H7 (cell line): ENCODE measurements around the gene EHMT1. TPM values are rescaled to one million over a fixed set of nuclear protein-coding genes. Genes with fewer than 3 reads are reported as not detected.

Source experiments
- DNase-seq: peaks from one replicate; pipeline ENCODE4 v3.0.0; 2012
- H3K27me3 ChIP-seq: 2 replicates; pipeline ENCODE4 v1.6.0; 2011; ENCODE audit warnings: mild to moderate bottlenecking, low read length; ENCODE audit not compliant: control insufficient read depth, insufficient read depth
- H3K36me3 ChIP-seq: replicated peaks from 2 replicates; pipeline ENCODE4 v1.5.1; 2011; ENCODE audit warnings: low read length; ENCODE audit not compliant: control insufficient read depth, insufficient read depth
- H3K4me3 ChIP-seq: 2 replicates; pipeline ENCODE4 v1.5.1; 2011; ENCODE audit warnings: low read depth, mild to moderate bottlenecking, control low read depth, low read length, moderate library complexity; ENCODE audit not compliant: insufficient read depth
- total RNA-seq: library from RNA; depleted of rRNA; stranded (reverse); fragments of >200 nt; shearing (Covaris generic); gene quantifications from 2 replicates; pipeline ENCODE4 v1.2.3, GENCODE V29; 2014

Gene EHMT1
- total RNA-seq, 1 experiment from 2014 or later = 89.6 TPM

- no peak for DNase-seq
- peaks cover 18% of the 10 kb centered on the region for H3K36me3 ChIP-seq
- no peaks in the 10 kb centered on the region for H3K27me3 ChIP-seq
- no peak overlapping the region for H3K4me3 ChIP-seq
Observed at GRCh38 chr9:137753192-137753765, 134.5 kb downstream of the EHMT1 start.

- Histone ChIP-seq H3K27me3 (no peaks in the 10 kb centered on the region), H3K36me3 (peaks cover 21% of the 10 kb centered on the region), H3K4me3 (no peak overlapping the region)
- DNase-seq = no peak
Observed at GRCh38 chr9:137755261-137755927, 136.6 kb downstream of the EHMT1 start.

GRCh38 chr9:137756045-137756744 is 137.4 kb downstream of the EHMT1 start:
- no peak for DNase-seq
- H3K4me3 ChIP-seq = no peak overlapping the region
- peaks cover 21% of the 10 kb centered on the region for H3K36me3 ChIP-seq

GRCh38 chr9:137757139-137757538 is 138.3 kb downstream of the EHMT1 start:
- no peaks in the 10 kb centered on the region for H3K27me3 ChIP-seq
- no peak overlapping the region for H3K4me3 ChIP-seq
- DNase-seq = no peak
- peaks cover 20% of the 10 kb centered on the region for H3K36me3 ChIP-seq

More at GRCh38 chr9:137756045-137756744, 137.4 kb downstream of the EHMT1 start:
- no peaks in the 10 kb centered on the region for H3K27me3 ChIP-seq

- no peaks in the 10 kb centered on the region for H3K27me3 ChIP-seq
- no peak for DNase-seq
- no peak overlapping the region for H3K4me3 ChIP-seq
- H3K36me3 ChIP-seq = peaks cover 20% of the 10 kb centered on the region
Observed at GRCh38 chr9:137757613-137758029, 138.8 kb downstream of the EHMT1 start.

- no peaks in the 10 kb centered on the region for H3K27me3 ChIP-seq
- H3K36me3 ChIP-seq = peaks cover 22% of the 10 kb centered on the region
- no peak for DNase-seq
- H3K4me3 ChIP-seq = no peak overlapping the region
Observed at GRCh38 chr9:137758067-137758466, 139.3 kb downstream of the EHMT1 start.

- no peak for DNase-seq
- H3K36me3 ChIP-seq = peaks cover 30% of the 10 kb centered on the region
- H3K27me3 ChIP-seq = no peaks in the 10 kb centered on the region
- H3K4me3 ChIP-seq = no peak overlapping the region
Observed at GRCh38 chr9:137759117-137759516, 140.3 kb downstream of the EHMT1 start.

DNA sequence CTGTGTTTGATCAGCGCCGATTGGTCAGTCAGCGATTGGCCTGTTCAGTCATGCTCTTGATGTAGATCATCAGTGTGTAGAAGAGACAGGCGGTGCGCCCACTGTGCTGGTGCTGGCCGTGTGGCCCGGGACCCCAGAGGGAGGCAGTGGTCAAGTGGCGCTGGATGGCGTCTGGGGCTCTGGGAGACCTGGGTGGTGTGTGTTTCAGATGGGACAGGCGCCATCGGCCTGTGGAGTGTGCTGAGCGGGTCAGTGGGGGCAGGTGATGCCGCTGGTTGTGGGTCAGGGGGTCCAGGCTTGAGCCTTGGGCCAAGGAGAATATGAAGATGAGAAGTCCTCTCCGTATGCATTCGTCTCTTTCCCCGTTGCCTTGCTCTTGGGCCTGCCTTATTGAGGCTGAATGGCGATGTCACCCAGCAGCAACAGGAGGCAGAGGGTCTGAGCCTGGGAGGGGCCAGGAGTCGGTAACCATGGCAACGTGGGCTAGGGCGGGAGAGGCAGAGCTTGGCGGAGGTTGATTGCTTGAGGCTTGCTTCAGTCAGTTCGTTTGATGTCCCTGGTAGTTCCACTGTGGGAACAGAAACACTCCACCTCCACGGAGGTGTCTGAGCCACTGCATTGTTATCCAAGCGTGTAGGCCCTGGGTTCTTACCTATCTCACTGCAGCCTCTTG is 141.0 kb downstream of the EHMT1 start:
- H3K4me3 ChIP-seq = no peak overlapping the region
- DNase-seq = peak; percentile 86
- peaks cover 33% of the 10 kb centered on the region for H3K36me3 ChIP-seq
- H3K27me3 ChIP-seq = no peaks in the 10 kb centered on the region

- Histone ChIP-seq H3K36me3 (peaks cover 30% of the 10 kb centered on the region), H3K27me3 (no peaks in the 10 kb centered on the region), H3K4me3 (no peak overlapping the region)
- DNase-seq = no peak
Observed at GRCh38 chr9:137760426-137760825, 141.6 kb downstream of the EHMT1 start.

DNA sequence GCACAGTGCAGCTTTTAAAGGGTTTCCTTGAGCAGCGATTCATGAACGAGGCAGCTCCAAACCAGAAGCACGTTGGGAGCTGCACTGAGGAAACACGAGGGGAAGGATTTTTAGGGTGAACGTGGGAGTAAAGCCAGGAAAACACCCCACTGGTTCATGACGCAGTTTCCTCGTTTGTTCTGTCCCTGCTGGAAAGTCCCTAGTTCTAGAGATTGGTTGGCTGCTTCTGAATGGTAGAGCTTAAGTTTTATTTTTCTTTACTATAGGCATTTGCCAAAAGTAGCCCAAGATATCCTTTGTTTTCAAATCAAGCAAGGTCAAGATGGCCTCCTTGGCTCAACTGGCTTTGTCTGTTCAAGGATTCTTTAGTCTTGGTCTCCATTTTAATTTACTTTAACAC is 142.2 kb downstream of the EHMT1 start:
- Histone ChIP-seq H3K36me3 (peaks cover 28% of the 10 kb centered on the region), H3K4me3 (no peak overlapping the region), H3K27me3 (no peaks in the 10 kb centered on the region)
- DNase-seq = no peak

DNA sequence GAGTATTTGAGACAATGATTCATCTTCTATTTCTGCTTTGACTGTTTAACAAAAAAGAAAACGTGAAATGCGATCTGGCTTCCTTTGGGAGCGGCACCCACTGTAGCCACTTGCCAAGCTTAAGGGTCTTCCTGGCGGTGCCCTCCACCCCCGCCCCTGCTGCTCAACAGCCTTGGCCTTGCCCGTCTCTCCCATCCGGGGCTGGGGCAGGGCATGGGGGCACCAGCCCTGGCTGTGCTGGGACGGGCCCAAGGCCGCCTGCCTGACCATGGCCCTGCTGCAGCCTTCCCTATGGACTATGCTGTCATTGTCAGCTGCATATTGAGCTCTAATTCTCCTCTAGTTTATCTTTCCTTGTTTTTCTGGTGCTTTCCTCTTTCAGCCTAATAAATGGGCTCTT is 143.0 kb downstream of the EHMT1 start:
- Histone ChIP-seq H3K4me3 (no peak overlapping the region), H3K27me3 (no peaks in the 10 kb centered on the region), H3K36me3 (peaks cover 28% of the 10 kb centered on the region)
- no peak for DNase-seq

- Histone ChIP-seq H3K4me3 (no peak overlapping the region), H3K36me3 (peaks cover 28% of the 10 kb centered on the region), H3K27me3 (no peaks in the 10 kb centered on the region)
- no peak for DNase-seq
Observed at GRCh38 chr9:137762414-137763061, 143.7 kb downstream of the EHMT1 start.

DNA sequence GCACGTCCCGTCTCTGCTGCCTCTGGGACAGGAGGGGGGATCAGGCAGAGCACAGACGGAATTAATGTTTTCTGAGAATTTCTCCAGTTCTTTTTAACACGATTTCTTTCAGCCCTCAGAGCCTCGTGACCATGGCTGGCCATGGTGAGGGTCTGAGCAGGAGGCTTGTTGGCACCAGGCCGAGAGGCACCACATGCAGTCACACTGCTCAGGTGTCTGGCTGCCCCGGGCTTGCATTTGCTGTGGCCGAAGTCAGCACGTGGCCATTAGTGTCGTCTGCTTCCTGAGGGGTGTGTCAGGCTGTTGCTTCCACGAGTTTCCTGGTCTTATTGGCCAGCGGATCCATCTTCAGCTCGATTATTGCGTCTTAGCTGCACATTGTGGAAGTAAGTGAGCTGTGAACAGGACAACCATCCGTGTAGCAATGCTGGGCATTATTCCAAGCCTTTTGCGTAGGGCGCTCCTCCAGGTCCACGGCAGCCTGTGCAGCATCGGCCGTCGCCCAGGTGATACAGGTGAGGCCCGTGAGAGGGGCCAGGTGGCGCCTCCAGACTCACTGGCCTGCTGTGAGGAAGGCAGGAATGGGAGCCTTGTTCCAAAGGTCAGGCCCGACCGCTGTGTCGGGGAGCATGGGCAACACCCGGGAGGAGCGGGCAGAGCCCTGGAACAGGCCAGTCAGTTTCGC is 144.6 kb downstream of the EHMT1 start:
- Histone ChIP-seq H3K4me3 (no peak overlapping the region), H3K36me3 (peaks cover 23% of the 10 kb centered on the region), H3K27me3 (no peaks in the 10 kb centered on the region)
- DNase-seq = no peak

GRCh38 chr9:137764171-137764671 is 145.4 kb downstream of the EHMT1 start:
- H3K27me3 ChIP-seq = no peaks in the 10 kb centered on the region
- H3K36me3 ChIP-seq = peaks cover 23% of the 10 kb centered on the region
- no peak overlapping the region for H3K4me3 ChIP-seq
- no peak for DNase-seq
